NOMO-1 treated with DMSO at 0.1 percent for 48 hours (cell line): ENCODE data around the gene DMC1.

ENCODE experiments used
- DNase-seq: peaks from one replicate; lab custom pipeline; 2025; ENCODE audit not compliant: unreplicated experiment; lab: John Stamatoyannopoulos, UW

DMC1 gene

GRCh38 chr22:38567531-38568285 is 2.3 kb downstream of the DMC1 start:
- DNase-seq, result peak; percentile 76

GRCh38 chr22:38566726-38567504 is 3.1 kb downstream of the DMC1 start:
- DNase-seq, result no peak

GRCh38 chr22:38565441-38565840 is 4.5 kb downstream of the DMC1 start:
- no peak for DNase-seq

- no peak for DNase-seq
Measured at GRCh38 chr22:38564669-38565068, 5.3 kb downstream of the DMC1 start.

GRCh38 chr22:38554281-38554680 is 15.7 kb downstream of the DMC1 start:
- no peak for DNase-seq

GRCh38 chr22:38549101-38549894 is 20.7 kb downstream of the DMC1 start:
- peak; percentile 92 for DNase-seq

GRCh38 chr22:38540701-38541100 is 29.3 kb downstream of the DMC1 start:
- no peak for DNase-seq

GRCh38 chr22:38531251-38531938 is 38.6 kb downstream of the DMC1 start:
- peak; percentile 88 for DNase-seq

GRCh38 chr22:38524429-38524828 is 45.6 kb downstream of the DMC1 start:
- peak; percentile 62 for DNase-seq

GRCh38 chr22:38523479-38523878 is 46.5 kb downstream of the DMC1 start:
- DNase-seq, result no peak

GRCh38 chr22:38523029-38523428 is 47.0 kb downstream of the DMC1 start:
- no peak for DNase-seq

- DNase-seq, result no peak
Measured at GRCh38 chr22:38519453-38520250, 50.3 kb downstream of the DMC1 start.

- no peak for DNase-seq
Measured at GRCh38 chr22:38518620-38519019, 51.4 kb downstream of the DMC1 start.

GRCh38 chr22:38513063-38513462 is 56.9 kb downstream of the DMC1 start:
- no peak for DNase-seq

GRCh38 chr22:38510416-38510970 is 59.5 kb downstream of the DMC1 start:
- DNase-seq, result no peak

- peak; percentile 97 for DNase-seq
Measured at GRCh38 chr22:38506118-38506962, 63.6 kb downstream of the DMC1 start, which contains the start of gene DDX17. TSS of gene DDX17 (minus strand) at chr22:38506311.

GRCh38 chr22:38505541-38506117 is 64.4 kb downstream of the DMC1 start:
- DNase-seq, result no peak

- peak; percentile 48 for DNase-seq
Measured at GRCh38 chr22:38504731-38505540, 65.0 kb downstream of the DMC1 start.
